H1 (cell line): Measurements from ENCODE around the gene RBL1. TPM values are rescaled to one million over a fixed set of nuclear protein-coding genes. Genes with fewer than 3 reads are reported as not detected.

Experiments used
- CTCF ChIA-PET: fragments of 300-600 bp; sonication (Branson Sonifier 250); formaldehyde crosslinking; loops from one replicate; lab custom pipeline; 2021; ENCODE audit not compliant: partially characterized antibody; lab: Charles Lee
- POLR2A ChIA-PET: fragments of 300-600 bp; sonication (Branson Sonifier 250); formaldehyde crosslinking; loops from one replicate; lab custom pipeline; 2021; ENCODE audit warnings: inconsistent platforms; ENCODE audit not compliant: partially characterized antibody; lab: Charles Lee
- DNase-seq, 2 experiments: peaks; one replicate each; pipeline versions ENCODE4 v3.0.0 to v3.0.0-alpha.2; 2010 to 2022; ENCODE audit warnings: low spot score in 2 of 2, low read depth in 1 of 2, mixed read lengths in 1 of 2
- FAIRE-seq: peaks from 2 replicates; lab custom pipeline; 2011; peaks lifted over from hg19 to GRCh38; lab: Jason Lieb, UNC
- H2AFZ ChIP-seq: 2 replicates; pipeline ENCODE4 v1.8.1; 2012; ENCODE audit warnings: low read length, inconsistent platforms
- H2AK5ac ChIP-seq: 2 replicates; pipeline ENCODE4 v1.6.1; 2013; ENCODE audit warnings: low read depth, low read length
- H2BK120ac ChIP-seq: replicated peaks from 2 replicates; pipeline ENCODE3; 2013; ENCODE audit warnings: low read depth, low read length, inconsistent platforms
- H2BK12ac ChIP-seq: 2 replicates; pipeline ENCODE4 v1.6.1; 2013; ENCODE audit warnings: low read depth, low read length
- H2BK15ac ChIP-seq: 2 replicates; pipeline ENCODE4 v1.6.1; 2013; ENCODE audit warnings: low read length
- H2BK20ac ChIP-seq: 2 replicates; pipeline ENCODE4 v1.6.1; 2013; ENCODE audit warnings: low read length
- H2BK5ac ChIP-seq: 2 replicates; pipeline ENCODE4 v1.6.1; 2013; ENCODE audit warnings: low read depth, low read length
- H3K14ac ChIP-seq: 2 replicates; pipeline ENCODE4 v1.6.1; 2013; ENCODE audit warnings: inconsistent platforms; ENCODE audit not compliant: insufficient read length
- H3K18ac ChIP-seq: 2 replicates; pipeline ENCODE4 v1.6.1; 2013; ENCODE audit warnings: low read length; ENCODE audit errors: extremely low read depth
- H3K23ac ChIP-seq: 2 replicates; pipeline ENCODE4 v1.6.1; 2013; ENCODE audit warnings: inconsistent platforms; ENCODE audit not compliant: insufficient read length
- H3K23me2 ChIP-seq: 2 replicates; pipeline ENCODE4 v1.6.1; 2013; ENCODE audit warnings: low read depth, low read length
- H3K27ac ChIP-seq: 2 replicates; pipeline ENCODE4 v1.6.1; 2011; ENCODE audit warnings: low read depth, low read length, inconsistent platforms
- H3K27me3 ChIP-seq, 4 experiments: replicated peaks in 1 of 4; 1 replicate in 1 of 4; 2 replicates in 3 of 4; pipeline versions ENCODE4 v1.6.1 to v1.8.1; 2011 to 2013; ENCODE audit warnings: low read length in 3 of 4, mild to moderate bottlenecking in 3 of 4, inconsistent platforms in 2 of 4, mixed read lengths in 2 of 4, moderate library complexity in 1 of 4; ENCODE audit not compliant: control insufficient read depth in 3 of 4, insufficient read depth in 3 of 4; ENCODE audit errors: extremely low read depth in 1 of 4
- H3K36me3 ChIP-seq, 4 experiments: 2 replicates each; pipeline versions ENCODE4 v1.6.1 to v1.8.1; 2011 to 2013; ENCODE audit warnings: mild to moderate bottlenecking in 4 of 4, low read length in 3 of 4, moderate library complexity in 2 of 4, control low read depth in 1 of 4, inconsistent platforms in 1 of 4; ENCODE audit not compliant: insufficient read depth in 4 of 4, control insufficient read depth in 2 of 4
- H3K4ac ChIP-seq: replicated peaks from 2 replicates; pipeline ENCODE3; 2013; ENCODE audit warnings: low read length, low read depth, mixed read lengths, inconsistent platforms; ENCODE audit not compliant: insufficient read length
- H3K4me1 ChIP-seq, 4 experiments: replicated peaks in 1 of 4; 1 replicate in 1 of 4; 2 replicates in 3 of 4; pipeline versions ENCODE4 v1.6.1 to v1.8.1; 2011 to 2013; ENCODE audit warnings: low read length in 3 of 4, inconsistent platforms in 2 of 4, mixed read lengths in 1 of 4; ENCODE audit not compliant: insufficient read depth in 4 of 4, control insufficient read depth in 3 of 4
- H3K4me2 ChIP-seq, 2 experiments: 2 replicates each; pipeline versions ENCODE4 v1.6.1 to v1.8.1; 2011 to 2013; ENCODE audit warnings: low read depth in 2 of 2, low read length in 2 of 2, control low read depth in 1 of 2, inconsistent platforms in 1 of 2, mild to moderate bottlenecking in 1 of 2; ENCODE audit not compliant: insufficient read depth in 1 of 2
- H3K4me3 ChIP-seq, 4 experiments: fragments of 200-600, 300-600 bp in 1 of 4; sonication (generic), shearing (Covaris generic), sonication (Bioruptor Twin) in 1 of 4; 2 replicates each; pipeline versions ENCODE4 v1.5.1 to v1.8.1; 2011 to 2016; ENCODE audit warnings: low read length in 4 of 4, low read depth in 3 of 4, control low read depth in 2 of 4, inconsistent platforms in 2 of 4, mild to moderate bottlenecking in 2 of 4, mixed read lengths in 1 of 4, moderate library complexity in 1 of 4; ENCODE audit not compliant: insufficient read depth in 2 of 4; ENCODE audit errors: extremely low read depth in 1 of 4
- H3K56ac ChIP-seq: replicated peaks from 2 replicates; pipeline ENCODE3; 2013; ENCODE audit warnings: low read depth, mild to moderate bottlenecking, mixed read lengths, low read length, inconsistent platforms; ENCODE audit not compliant: insufficient read length
- H3K79me1 ChIP-seq: 2 replicates; pipeline ENCODE4 v1.6.1; 2013; ENCODE audit warnings: low read depth, low read length, control low read depth
- H3K79me2 ChIP-seq, 2 experiments: 2 replicates each; pipeline versions ENCODE4 v1.6.1 to v1.8.1; 2012 to 2013; ENCODE audit warnings: low read length in 2 of 2, mild to moderate bottlenecking in 2 of 2, inconsistent platforms in 1 of 2; ENCODE audit not compliant: insufficient read depth in 2 of 2, control insufficient read depth in 1 of 2
- H3K9ac ChIP-seq, 4 experiments: replicated peaks in 1 of 4; 1 replicate in 1 of 4; 2 replicates in 3 of 4; pipeline versions ENCODE4 v1.6.1 to v1.8.1; 2011 to 2013; ENCODE audit warnings: low read depth in 3 of 4, low read length in 3 of 4, control low read depth in 2 of 4, mild to moderate bottlenecking in 2 of 4, moderate library complexity in 2 of 4, inconsistent platforms in 1 of 4; ENCODE audit errors: extremely low read depth in 1 of 4
- H3K9me3 ChIP-seq, 2 experiments: 2 replicates each; pipeline versions ENCODE4 v1.6.1 to v1.8.1; 2012 to 2013; ENCODE audit warnings: mild to moderate bottlenecking in 2 of 2, moderate library complexity in 2 of 2, control low read depth in 1 of 2, inconsistent platforms in 1 of 2, low read depth in 1 of 2, low read length in 1 of 2, mixed read lengths in 1 of 2; ENCODE audit not compliant: insufficient read depth in 2 of 2
- H4K20me1 ChIP-seq, 2 experiments: replicated peaks in 1 of 2; 2 replicates each; pipeline versions ENCODE3 to v1.8.1; 2011 to 2013; ENCODE audit warnings: inconsistent platforms in 2 of 2, low read length in 2 of 2, mild to moderate bottlenecking in 1 of 2; ENCODE audit not compliant: insufficient read depth in 2 of 2, control insufficient read depth in 1 of 2
- H4K5ac ChIP-seq: 2 replicates; pipeline ENCODE4 v1.6.1; 2013; ENCODE audit warnings: low read length, low read depth, mixed read lengths, inconsistent platforms; ENCODE audit not compliant: insufficient read length
- H4K8ac ChIP-seq: 2 replicates; pipeline ENCODE4 v1.8.0; 2013; ENCODE audit warnings: mild to moderate bottlenecking, moderate library complexity, low read length, inconsistent platforms; ENCODE audit not compliant: insufficient read depth; ENCODE audit errors: extremely low read depth
- H4K91ac ChIP-seq: replicated peaks from 2 replicates; pipeline ENCODE3; 2013; ENCODE audit warnings: low read length, mixed read lengths, inconsistent platforms; ENCODE audit not compliant: insufficient read length
- CBX8 ChIP-seq: fragments of 300-800, 300-1000 bp; sonication (generic); IDR thresholded peaks from 2 replicates; pipeline ENCODE4 v1.7.1; 2016; ENCODE audit warnings: low read depth, low read length, borderline replicate concordance
- CTBP2 ChIP-seq: IDR thresholded peaks from 2 replicates; pipeline ENCODE4 v1.7.0; 2011; ENCODE audit warnings: borderline replicate concordance, mild to moderate bottlenecking, moderate library complexity, mixed read lengths, low read length; ENCODE audit not compliant: insufficient read depth, insufficient read length
- EGR1 ChIP-seq: IDR thresholded peaks from 2 replicates; pipeline ENCODE4 v1.6.1; 2011; ENCODE audit warnings: low read depth, low read length, borderline replicate concordance
- JUN ChIP-seq: IDR thresholded peaks from 2 replicates; pipeline ENCODE4 v1.6.1; 2011; ENCODE audit warnings: low read depth, mild to moderate bottlenecking, improper control_type of control experiment, low read length
- KDM4A ChIP-seq: IDR thresholded peaks from one replicate; pipeline ENCODE4 v1.7.1; 2012; ENCODE audit warnings: low read depth, mild to moderate bottlenecking, moderate library complexity, low read length, inconsistent platforms; ENCODE audit not compliant: severe bottlenecking
- KDM5A ChIP-seq: fragments of 200-600 bp; IDR thresholded peaks from 2 replicates; pipeline ENCODE4 v1.7.1; 2012; ENCODE audit warnings: mild to moderate bottlenecking, low read length, inconsistent platforms, mixed read lengths
- POLR2AphosphoS5 ChIP-seq: IDR thresholded peaks from 2 replicates; pipeline ENCODE4 v1.6.1; 2011; ENCODE audit warnings: low read depth, low read length
- POU5F1 ChIP-seq: IDR thresholded peaks from 2 replicates; pipeline ENCODE4 v1.6.1; 2011; ENCODE audit warnings: low read depth, mild to moderate bottlenecking, low read length, moderate library complexity
- RBBP5 ChIP-seq: IDR thresholded peaks from 2 replicates; pipeline ENCODE4 v1.7.1; 2012; ENCODE audit warnings: low read depth, mild to moderate bottlenecking, inconsistent platforms, low read length, moderate library complexity, borderline replicate concordance
- RFX5 ChIP-seq: IDR thresholded peaks from 2 replicates; pipeline ENCODE4 v1.6.1; 2011; ENCODE audit warnings: low read depth, low read length, improper control_type of control experiment, borderline replicate concordance
- RNF2 ChIP-seq: fragments of 200-900, 300-1000 bp; sonication (generic); IDR thresholded peaks from 2 replicates; pipeline ENCODE4 v1.7.1; 2016; ENCODE audit warnings: borderline replicate concordance, low read depth, mild to moderate bottlenecking, antibody characterized with exemption, low read length; ENCODE audit not compliant: poor library complexity, severe bottlenecking; ENCODE audit errors: missing control alignments
- SIN3A ChIP-seq, 2 experiments: IDR thresholded peaks in 1 of 2; conservative IDR thresholded peaks in 1 of 2; 2 replicates each; pipeline ENCODE4 v1.6.1; 2011 to 2012; ENCODE audit warnings: low read length in 2 of 2, improper control_type of control experiment in 1 of 2, low read depth in 1 of 2, mild to moderate bottlenecking in 1 of 2
- SIX5 ChIP-seq: IDR thresholded peaks from 2 replicates; pipeline ENCODE4 v1.6.1; 2011; ENCODE audit warnings: mild to moderate bottlenecking, low read depth, low read length
- TAF1 ChIP-seq: IDR thresholded peaks from 2 replicates; pipeline ENCODE4 v1.6.1; 2011; ENCODE audit warnings: mild to moderate bottlenecking, low read depth, low read length
- YY1 ChIP-seq: IDR thresholded peaks from 2 replicates; pipeline ENCODE4 v1.6.1; 2011; ENCODE audit warnings: low read depth, mild to moderate bottlenecking, low read length
- WGBS, 2 experiments: shearing (Covaris generic) in 1 of 2; methylation state at CpG; one replicate each; pipeline versions ENCODE4 v1.1.6 to v1.1.7; 2013 to 2015; ENCODE audit warnings: low lambda C conversion rate in 2 of 2, mixed read lengths in 2 of 2, inconsistent platforms in 1 of 2, low coverage in 1 of 2, missing lambda C conversion rate in 1 of 2; ENCODE audit not compliant: insufficient replicate concordance in 2 of 2, insufficient coverage in 1 of 2, insufficient read length in 1 of 2; ENCODE audit errors: extremely low coverage in 1 of 2, missing lambda C conversion rate in 1 of 2; 5-methylcytosine and 5-hydroxymethylcytosine counted together
- polyA plus RNA-seq, 7 experiments: library from polyadenylated mRNA; depleted of rRNA in 3 of 7; stranded (reverse) in 5 of 7; unstranded in 2 of 7; fragments of >200 nt in 5 of 7; fragments of 200-250 nt in 2 of 7; gene quantifications; 1 replicate in 5 of 7; 2 replicates in 1 of 7; 4 replicates in 1 of 7; pipeline versions ENCODE4 v1.2.1 to v1.2.3, GENCODE V29; 2011 to 2013; ENCODE audit warnings: missing spikeins in 2 of 7, mixed read lengths in 2 of 7
- total RNA-seq: library from RNA; stranded (reverse); fragmentation: NEBNext Ultra II Directional; extraction: Animal tissue kit (Norgen Biotek cat#: 25700); gene quantifications from 2 replicates; pipeline ENCODE4 v1.2.1, GENCODE V29; 2021

The RBL1 gene
- total and polyA plus RNA-seq, 2 of the 8 experiments (the other 6 are each of a cell fraction or from before 2014, with no cell fraction given) = 3.2 to 12.3 TPM

GRCh38 chr20:37133952-37134351, 38.2 kb upstream of the RBL1 start:
- Histone ChIP-seq H3K56ac (no peak overlapping the region), H3K36me3 (no peaks in the 10 kb centered on the region), H4K8ac (no peak overlapping the region), H2AFZ (no peak overlapping the region), H3K4ac (no peak overlapping the region), H3K9me3 (no peaks in the 10 kb centered on the region), H2BK20ac (no peak overlapping the region), H4K5ac (no peak overlapping the region), H2BK5ac (no peak overlapping the region), H2AK5ac (no peak overlapping the region), H3K27ac (no peak overlapping the region), H2BK15ac (no peak overlapping the region), H4K20me1 (no peaks in the 10 kb centered on the region), H3K23ac (no peak overlapping the region), H3K4me3 (no peak overlapping the region), H3K14ac (no peak overlapping the region), H3K79me2 (no peaks in the 10 kb centered on the region), H3K4me1 (no peaks in the 10 kb centered on the region), H3K27me3 (no peaks in the 10 kb centered on the region), H3K23me2 (no peaks in the 10 kb centered on the region), H2BK12ac (no peak overlapping the region), H3K9ac (no peak overlapping the region), H3K18ac (no peak overlapping the region), H3K4me2 (no peak overlapping the region), H2BK120ac (no peak overlapping the region), H4K91ac (no peak overlapping the region), H3K79me1 (no peaks in the 10 kb centered on the region)
- FAIRE-seq (no peak), DNase-seq (no peak)
- ChIA-PET POLR2A (no interaction called here), CTCF (interaction anchor here (1.0 kb wide), 1 partner anchor 58 kb away, joined by 3 read pairs; no protein-coding TSS in a partner anchor)
- WGBS, 2 experiments = 91% methylated on average over 2 of the region's 2 CpGs; no CpG with 5 or more reads in 1 of the 2 experiments
- TF ChIP-seq KDM5A (no peak), YY1 (no peak), CTBP2 (no peak), KDM4A (no peak), POU5F1 (no peak), POLR2AphosphoS5 (no peak), RFX5 (no peak), EGR1 (no peak), TAF1 (no peak), SIX5 (no peak), JUN (no peak), CBX8 (no peak), SIN3A (conservative IDR thresholded peaks at IDR 0.05 in 1 of 2, IDR thresholded peaks at IDR 0.05 in 1 of 2; ENCODE audit: low read depth in 1 of 2, low read length in 2 of 2) (no peak), RBBP5 (no peak), RNF2 (no peak)
